NCI-H1092 treated with DMSO at 0.1 percent for 48 hours (cell line): ENCODE measurements around the gene MTMR3.
A peak's percentile ranks its signal among the peaks of the same experiment; 100 is the strongest.
"Not testable (repeated sequence)": the region's sequence is repeated elsewhere in the genome, so short reads cannot be mapped to it uniquely, and the experiment has no call there.

ENCODE experiments used
- DNase-seq: peaks from one replicate; lab custom pipeline; 2025; lab: John Stamatoyannopoulos, UW

The MTMR3 gene

GRCh38 chr22:29883045-29883774, at the start of gene MTMR3:
TSS of gene MTMR3 (plus strand) at chr22:29883174. CDS start at chr22:29971060, 87,886 bp downstream.
- peak; percentile 84 for DNase-seq

GRCh38 chr22:29833392-29833965, 49.5 kb upstream of the MTMR3 start:
- no peak for DNase-seq

GRCh38 chr22:29834046-29834445, 48.9 kb upstream of the MTMR3 start:
- no peak for DNase-seq

- DNase-seq: not testable (repeated sequence)
Observed at GRCh38 chr22:29836791-29837370, 46.1 kb upstream of the MTMR3 start.

GRCh38 chr22:29837741-29838598, 45.0 kb upstream of the MTMR3 start, which contains the start of gene ASCC2:
TSS of gene ASCC2 (minus strand) at chr22:29838274. CDS start at chr22:29832325, 5,949 bp downstream.
- DNase-seq: peak; percentile 98

- DNase-seq: no peak
Observed at GRCh38 chr22:29838599-29838956, 44.4 kb upstream of the MTMR3 start.

- DNase-seq: no peak
Observed at GRCh38 chr22:29839039-29839438, 43.9 kb upstream of the MTMR3 start.

GRCh38 chr22:29840498-29840897, 42.5 kb upstream of the MTMR3 start:
- no peak for DNase-seq

GRCh38 chr22:29842172-29842571, 40.8 kb upstream of the MTMR3 start:
- DNase-seq: no peak

GRCh38 chr22:29842740-29843139, 40.2 kb upstream of the MTMR3 start:
- DNase-seq: no peak

- no peak for DNase-seq
Observed at GRCh38 chr22:29846290-29846689, 36.7 kb upstream of the MTMR3 start.

- no peak for DNase-seq
Observed at GRCh38 chr22:29848111-29848510, 34.9 kb upstream of the MTMR3 start.

- DNase-seq: no peak
Observed at GRCh38 chr22:29854432-29854831, 28.5 kb upstream of the MTMR3 start.

GRCh38 chr22:29855611-29856181, 27.3 kb upstream of the MTMR3 start:
- peak; percentile 37 for DNase-seq

GRCh38 chr22:29856496-29856895, 26.5 kb upstream of the MTMR3 start:
- DNase-seq: no peak

GRCh38 chr22:29859030-29859429, 23.9 kb upstream of the MTMR3 start:
- not testable (repeated sequence) for DNase-seq

GRCh38 chr22:29860006-29860766, 22.8 kb upstream of the MTMR3 start:
- no peak for DNase-seq

- DNase-seq: no peak
Observed at GRCh38 chr22:29861672-29862297, 21.2 kb upstream of the MTMR3 start.

- not testable (repeated sequence) for DNase-seq
Observed at GRCh38 chr22:29865572-29865971, 17.4 kb upstream of the MTMR3 start.

- no peak for DNase-seq
Observed at GRCh38 chr22:29867260-29867659, 15.7 kb upstream of the MTMR3 start.

- DNase-seq: no peak
Observed at GRCh38 chr22:29867851-29868250, 15.1 kb upstream of the MTMR3 start.
